Type B pancreatic cell (in vitro differentiated cells): ENCODE measurements around the gene VSNL1. TPM values are rescaled to one million over a fixed set of nuclear protein-coding genes. Genes with fewer than 3 reads are reported as not detected.

Source experiments
- DNase-seq: peaks from one replicate; pipeline ENCODE4 v3.0.0; 2021; ENCODE audit warnings: mixed read lengths; ENCODE audit not compliant: unreplicated experiment; ENCODE audit errors: extremely low spot score
- H3K27ac Mint-ChIP-seq: 2 replicates; pipeline ENCODE4 v1.8.0; 2021; ENCODE audit warnings: mild to moderate bottlenecking, mixed read lengths
- H3K27me3 Mint-ChIP-seq: 2 replicates; pipeline ENCODE4 v1.8.0; 2021; ENCODE audit warnings: mixed read lengths
- H3K36me3 Mint-ChIP-seq: 2 replicates; pipeline ENCODE4 v1.8.0; 2021; ENCODE audit warnings: mixed read lengths
- H3K4me1 Mint-ChIP-seq: one replicate; pipeline ENCODE4 v1.8.0; 2021; ENCODE audit warnings: mixed read lengths; ENCODE audit not compliant: unreplicated experiment
- H3K4me3 Mint-ChIP-seq: 2 replicates; pipeline ENCODE4 v1.8.0; 2021; ENCODE audit warnings: mild to moderate bottlenecking, mixed read lengths
- H3K9me3 Mint-ChIP-seq: 2 replicates; pipeline ENCODE4 v1.8.0; 2021; ENCODE audit warnings: mixed read lengths
- CTCF ChIP-seq: fragments of 200-600 bp; sonication (generic); conservative IDR thresholded peaks from 2 replicates; pipeline ENCODE4 v1.5.0; 2021; ENCODE audit warnings: antibody characterized with exemption, mild to moderate bottlenecking
- total RNA-seq: library from RNA; stranded (reverse); gene quantifications from 2 replicates; pipeline ENCODE4 v1.2.1, GENCODE V29; 2021; ENCODE audit warnings: low replicate concordance

Gene VSNL1
- total RNA-seq, 1 donor from 2014 or later: 4.6 TPM

GRCh38 chr2:17646081-17646554 is 105.6 kb downstream of the VSNL1 start:
- H3K36me3 Mint-ChIP-seq: no peaks in the 10 kb centered on the region

GRCh38 chr2:17646838-17647701 is 106.6 kb downstream of the VSNL1 start:
- Mint-ChIP-seq H3K4me1 (peaks cover 5% of the 10 kb centered on the region), H3K36me3 (no peaks in the 10 kb centered on the region), H3K9me3 (no peaks in the 10 kb centered on the region), H3K27ac (no peak overlapping the region), H3K4me3 (no peak overlapping the region), H3K27me3 (no peaks in the 10 kb centered on the region)
- DNase-seq: no peak
- no peak for TF ChIP-seq CTCF

More at GRCh38 chr2:17646081-17646554, 105.6 kb downstream of the VSNL1 start:
- Mint-ChIP-seq H3K4me1 (peaks cover 5% of the 10 kb centered on the region), H3K27ac (peak overlapping the region; percentile 11), H3K9me3 (no peaks in the 10 kb centered on the region), H3K27me3 (no peaks in the 10 kb centered on the region), H3K4me3 (no peak overlapping the region)
- peak; percentile 85 for TF ChIP-seq CTCF
- DNase-seq: no peak

GRCh38 chr2:17648581-17648980 is 108.1 kb downstream of the VSNL1 start:
- H3K27ac Mint-ChIP-seq: no peak overlapping the region
- DNase-seq: no peak
- H3K36me3 Mint-ChIP-seq: no peaks in the 10 kb centered on the region
- no peak for TF ChIP-seq CTCF
- H3K4me3 Mint-ChIP-seq: no peak overlapping the region
- H3K9me3 Mint-ChIP-seq: no peaks in the 10 kb centered on the region
- H3K4me1 Mint-ChIP-seq: peaks cover 5% of the 10 kb centered on the region
- no peaks in the 10 kb centered on the region for H3K27me3 Mint-ChIP-seq

GRCh38 chr2:17649026-17649425 is 108.5 kb downstream of the VSNL1 start:
- TF ChIP-seq CTCF: no peak
- no peaks in the 10 kb centered on the region for H3K9me3 Mint-ChIP-seq
- no peak overlapping the region for H3K27ac Mint-ChIP-seq
- DNase-seq: no peak
- H3K36me3 Mint-ChIP-seq: no peaks in the 10 kb centered on the region
- H3K4me1 Mint-ChIP-seq: peaks cover 5% of the 10 kb centered on the region
- no peaks in the 10 kb centered on the region for H3K27me3 Mint-ChIP-seq
- H3K4me3 Mint-ChIP-seq: no peak overlapping the region

GRCh38 chr2:17652681-17653394 is 112.3 kb downstream of the VSNL1 start:
- no peak for TF ChIP-seq CTCF
- Mint-ChIP-seq H3K27ac (no peak overlapping the region), H3K4me3 (no peak overlapping the region), H3K4me1 (no peaks in the 10 kb centered on the region), H3K27me3 (no peaks in the 10 kb centered on the region), H3K36me3 (no peaks in the 10 kb centered on the region), H3K9me3 (no peaks in the 10 kb centered on the region)
- DNase-seq: no peak
